ENCODE measurements around the gene MXRA7. TPM values are rescaled to one million over a fixed set of nuclear protein-coding genes. Genes with fewer than 3 reads are reported as not detected.

MXRA7 gene
- total and polyA plus RNA-seq, 2 donors (not counting 1 experiment from before 2014, with no cell fraction given): 5.5 to 16.1 TPM

GRCh38 chr17:76688165-76688622 is 22.6 kb downstream of the MXRA7 start:
- Histone ChIP-seq H3K79me2 (ENCODE audit: control insufficient read depth, insufficient read depth, low read length) (no peaks in the 10 kb centered on the region), H3K4me3 (ENCODE audit: control extremely low read depth in 1 of 5, extremely low read depth in 1 of 5, insufficient read depth in 1 of 5, low read depth in 2 of 5, low read length in 4 of 5) (no peak overlapping the region), H3K27me3 (replicated peaks in 1 of 4; ENCODE audit: control extremely low read depth in 1 of 4, control insufficient read depth in 3 of 4, insufficient read depth in 4 of 4, low read length in 3 of 4) (peaks cover 0 to 5% (median 0%) of the 10 kb centered on the region in 4 experiments), H3K36me3 (replicated peaks in 1 of 2; ENCODE audit: control extremely low read depth in 1 of 2, control insufficient read depth in 1 of 2, extremely low read depth in 1 of 2, insufficient read depth in 2 of 2, low read length in 1 of 2) (no peaks in the 10 kb centered on the region), H4K20me1 (ENCODE audit: control insufficient read depth, insufficient read depth, low read length, poor library complexity, severe bottlenecking) (no peaks in the 10 kb centered on the region), H3K9me3 (ENCODE audit: control extremely low read depth in 1 of 3, control insufficient read depth in 2 of 3, insufficient read depth in 1 of 3, low read length in 2 of 3) (no peaks in the 10 kb centered on the region), H3K27ac (ENCODE audit: low read length in 2 of 2) (no peak overlapping the region), H3K9ac (ENCODE audit: low read length) (no peak overlapping the region), H3K4me2 (replicated peaks; ENCODE audit: low read depth, low read length, poor library complexity, severe bottlenecking) (no peak overlapping the region), H2AFZ (ENCODE audit: insufficient read depth, low read depth, low read length, poor library complexity, severe bottlenecking) (no peak overlapping the region), H3K4me1 (ENCODE audit: control insufficient read depth in 2 of 2, insufficient read depth in 2 of 2, low read length in 2 of 2) (no peaks in the 10 kb centered on the region)
- no peak for DNase-seq
- Mint-ChIP-seq H3K27me3 (peaks cover 4% of the 10 kb centered on the region), H3K4me1 (no peaks in the 10 kb centered on the region), H3K9me3 (ENCODE audit: insufficient read depth) (no peaks in the 10 kb centered on the region), H3K4me3 (no peak overlapping the region), H3K27ac (no peak overlapping the region)
- ChIA-PET CTCF (no interaction called here), POLR2A (no interaction called here)
- TF ChIP-seq CTCF (IDR thresholded peaks at IDR 0.05) (no peak), EZH2 (IDR thresholded peaks at IDR 0.05; ENCODE audit: borderline replicate concordance, insufficient read depth, low read depth, low read length, poor library complexity, severe bottlenecking) (no peak)
- intact Hi-C loops (cut with micrococcal nuclease): no loop called here
- WGBS (ENCODE audit: insufficient coverage): 85% methylated on average over 11 of the region's 11 CpGs
- ATAC-seq (ENCODE audit: low read depth): no peak

- no peaks in the 10 kb centered on the region for H3K4me1 Mint-ChIP-seq
- H4K20me1 ChIP-seq (ENCODE audit: control insufficient read depth, insufficient read depth, low read length, poor library complexity, severe bottlenecking): no peaks in the 10 kb centered on the region
- DNase-seq: no peak
- 90% methylated on average over 23 of the region's 26 CpGs for WGBS (ENCODE audit: insufficient coverage)
- H3K36me3 ChIP-seq (replicated peaks in 1 of 2; ENCODE audit: control extremely low read depth in 1 of 2, control insufficient read depth in 1 of 2, extremely low read depth in 1 of 2, insufficient read depth in 2 of 2, low read length in 1 of 2): no peaks in the 10 kb centered on the region
- no peak overlapping the region for H3K4me3 ChIP-seq (ENCODE audit: control extremely low read depth in 1 of 5, extremely low read depth in 1 of 5, insufficient read depth in 1 of 5, low read depth in 2 of 5, low read length in 4 of 5)
- no peaks in the 10 kb centered on the region for H3K4me1 ChIP-seq (ENCODE audit: control insufficient read depth in 2 of 2, insufficient read depth in 2 of 2, low read length in 2 of 2)
- H3K9me3 ChIP-seq (ENCODE audit: control extremely low read depth in 1 of 3, control insufficient read depth in 2 of 3, insufficient read depth in 1 of 3, low read length in 2 of 3): no peaks in the 10 kb centered on the region
- ChIA-PET CTCF (no interaction called here), POLR2A (no interaction called here)
- TF ChIP-seq CTCF (IDR thresholded peaks at IDR 0.05) (no peak), EZH2 (IDR thresholded peaks at IDR 0.05; ENCODE audit: borderline replicate concordance, insufficient read depth, low read depth, low read length, poor library complexity, severe bottlenecking) (no peak)
- H3K27ac ChIP-seq (ENCODE audit: low read length in 2 of 2): no peak overlapping the region
- H3K79me2 ChIP-seq (ENCODE audit: control insufficient read depth, insufficient read depth, low read length): no peaks in the 10 kb centered on the region
- H3K27me3 ChIP-seq (replicated peaks in 1 of 4; ENCODE audit: control extremely low read depth in 1 of 4, control insufficient read depth in 3 of 4, insufficient read depth in 4 of 4, low read length in 3 of 4): peaks cover 0 to 5% (median 0%) of the 10 kb centered on the region in 4 experiments
- H3K9ac ChIP-seq (ENCODE audit: low read length): no peak overlapping the region
- no peak overlapping the region for H3K4me2 ChIP-seq (replicated peaks; ENCODE audit: low read depth, low read length, poor library complexity, severe bottlenecking)
- no peak overlapping the region for H3K27ac Mint-ChIP-seq
- H2AFZ ChIP-seq (ENCODE audit: insufficient read depth, low read depth, low read length, poor library complexity, severe bottlenecking): no peak overlapping the region
- H3K27me3 Mint-ChIP-seq: peaks cover 4% of the 10 kb centered on the region
- H3K4me3 Mint-ChIP-seq: no peak overlapping the region
- ATAC-seq (ENCODE audit: low read depth): no peak
- intact Hi-C loops (cut with micrococcal nuclease): no loop called here
- no peaks in the 10 kb centered on the region for H3K9me3 Mint-ChIP-seq (ENCODE audit: insufficient read depth)
Measured at GRCh38 chr17:76687298-76688164, 23.2 kb downstream of the MXRA7 start.

Measured in B cell (primary cell).